ENCODE results near the gene NFASC.

NFASC gene

DNA sequence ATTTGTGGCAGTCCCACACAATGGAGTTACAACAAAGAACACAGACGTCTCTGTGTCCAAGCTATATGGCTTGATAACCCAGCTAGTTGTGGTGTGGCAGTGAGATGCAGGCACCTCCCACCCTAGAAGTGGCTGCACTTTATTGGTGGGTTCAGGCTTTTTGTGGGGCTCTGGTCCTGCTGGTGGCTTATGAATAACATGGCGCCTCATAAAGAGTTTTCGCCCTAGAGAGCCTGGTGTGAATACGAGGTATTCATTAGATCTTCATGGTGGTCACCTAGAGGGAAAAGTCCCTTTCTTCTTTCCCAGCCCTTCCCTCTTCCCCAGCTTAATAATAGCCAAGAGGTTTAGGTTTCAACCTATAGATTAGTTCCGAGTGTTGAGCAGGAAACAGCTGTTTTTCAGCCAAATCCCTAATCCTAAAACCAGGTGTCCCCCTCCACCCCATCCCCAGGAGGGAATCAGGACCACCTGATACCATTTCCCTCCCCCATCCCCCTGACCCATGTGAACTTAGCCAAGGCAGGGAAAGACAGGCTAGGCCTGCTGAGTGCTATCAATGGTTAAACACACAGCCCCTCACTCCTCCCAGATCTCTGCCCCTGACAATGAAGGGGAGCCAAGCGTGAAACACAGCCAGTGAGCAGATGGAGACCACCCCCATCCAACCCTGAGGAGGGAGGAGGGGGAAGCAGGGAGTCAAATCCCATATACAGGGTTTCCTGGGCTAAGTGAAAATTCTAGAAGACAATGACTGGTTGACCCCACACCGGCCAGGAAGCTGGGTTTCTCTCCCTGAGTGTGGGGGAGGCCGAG is 58.2 kb downstream of the NFASC start:
- DNase-seq (ENCODE audit: low read depth), result no peak

- no peak for DNase-seq (ENCODE audit: low read depth)
These were observed 59.0 kb downstream of the NFASC start for GRCh38 chr1:204929487-204930154.

DNA sequence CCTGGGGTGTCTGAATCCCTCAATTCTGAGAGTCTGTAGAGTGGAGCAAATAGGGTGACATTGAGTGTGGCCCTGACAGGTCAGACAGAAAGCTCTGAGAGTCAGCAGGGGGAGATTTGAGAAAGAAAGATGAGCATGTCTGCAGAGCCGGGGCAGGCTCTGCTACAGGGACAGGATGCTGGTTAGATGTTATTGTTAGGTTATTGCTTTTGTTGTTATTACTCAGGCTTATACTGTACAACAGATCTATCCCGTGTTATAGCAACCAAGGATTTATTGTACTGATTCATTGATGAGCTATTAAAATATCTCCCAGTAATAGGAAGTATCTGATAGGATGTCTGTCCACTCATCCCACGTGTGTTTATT is 59.5 kb downstream of the NFASC start:
- no peak for DNase-seq (ENCODE audit: low read depth)

DNA sequence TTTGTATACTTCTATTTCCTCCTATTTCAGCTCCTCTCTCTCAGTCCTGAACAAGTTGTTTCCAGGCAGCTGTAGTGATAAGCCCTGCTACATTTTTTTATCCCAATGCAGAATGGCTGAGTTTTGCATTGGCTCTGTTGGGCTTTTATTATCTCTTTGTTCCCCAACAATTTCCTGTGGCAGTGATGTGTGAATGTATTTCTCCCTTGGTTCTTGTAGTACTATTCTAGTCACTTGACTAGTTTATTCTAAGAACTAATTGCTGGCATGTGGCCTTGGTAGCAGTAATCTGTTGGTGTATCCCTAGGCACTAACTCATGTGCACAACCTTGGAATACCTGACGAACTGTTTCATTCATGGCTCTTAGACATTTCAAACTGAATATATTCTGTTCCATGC is 60.7 kb downstream of the NFASC start:
- DNase-seq (ENCODE audit: low read depth), result no peak

GRCh38 chr1:204931768-204932572 is 61.3 kb downstream of the NFASC start:
- DNase-seq (ENCODE audit: low read depth), result no peak

GRCh38 chr1:204932573-204932909 is 61.9 kb downstream of the NFASC start:
- no peak for DNase-seq (ENCODE audit: low read depth)

- no peak for DNase-seq (ENCODE audit: low read depth)
These were observed 64.5 kb downstream of the NFASC start for GRCh38 chr1:204935155-204935554.

DNA sequence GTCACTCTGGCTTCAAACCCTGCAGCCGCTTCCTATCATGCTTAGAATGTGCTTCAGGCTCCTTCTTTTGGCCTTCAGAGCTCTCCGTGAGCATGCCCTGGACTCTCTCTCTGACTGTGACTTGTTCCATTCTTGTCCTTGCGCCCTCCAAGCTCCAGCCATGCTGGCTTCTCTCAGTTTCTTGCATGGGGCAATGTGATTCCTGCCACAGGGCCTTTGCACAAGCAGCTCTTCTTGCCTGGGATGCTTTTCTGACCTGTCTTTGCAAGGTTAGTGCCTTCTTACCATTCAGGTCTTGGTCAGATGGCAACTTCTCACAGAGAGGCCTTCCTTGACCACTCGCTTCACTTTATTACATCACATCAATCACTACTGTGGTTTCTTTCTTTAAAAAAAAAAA is 66.1 kb downstream of the NFASC start:
- DNase-seq (ENCODE audit: low read depth), result no peak

DNA sequence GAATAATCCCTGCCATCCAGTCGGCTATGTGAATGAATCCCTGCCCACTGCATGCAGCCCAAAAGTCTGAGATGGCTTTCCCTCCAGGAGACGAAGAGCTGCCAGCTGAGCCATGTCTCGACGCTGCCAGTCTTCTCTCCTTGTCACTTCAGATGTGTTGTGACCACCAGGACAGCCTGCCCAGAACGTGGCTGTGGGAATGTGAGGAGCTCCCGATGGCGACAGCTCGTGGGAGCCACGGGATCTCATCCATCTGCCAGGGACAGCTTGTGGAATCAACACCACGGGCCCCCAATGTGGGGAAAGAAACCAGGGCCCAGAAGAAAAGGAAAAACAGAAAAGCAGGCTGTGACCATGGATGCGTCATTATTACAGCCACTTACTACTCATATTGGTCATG is 67.2 kb downstream of the NFASC start:
- no peak for DNase-seq (ENCODE audit: low read depth)

DNA sequence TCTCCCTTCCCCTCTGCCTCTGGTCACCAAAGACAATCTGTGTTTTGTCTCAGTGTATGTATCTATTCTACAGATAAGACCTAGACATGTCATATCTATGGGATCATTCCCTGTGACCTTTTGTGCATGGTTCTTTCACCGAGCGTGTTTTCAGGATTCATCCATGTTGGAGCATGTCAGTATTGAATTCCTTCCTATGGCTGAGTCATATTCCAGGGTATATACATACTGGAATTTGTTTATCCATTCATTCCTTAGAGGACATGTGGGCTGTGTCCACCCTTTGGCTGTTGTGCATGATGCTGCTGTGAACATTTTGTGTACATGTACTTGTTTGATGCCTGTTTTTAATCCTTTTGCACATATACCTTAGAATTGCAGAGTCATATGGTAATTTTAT is 69.9 kb downstream of the NFASC start:
- no peak for DNase-seq (ENCODE audit: low read depth)

DNA sequence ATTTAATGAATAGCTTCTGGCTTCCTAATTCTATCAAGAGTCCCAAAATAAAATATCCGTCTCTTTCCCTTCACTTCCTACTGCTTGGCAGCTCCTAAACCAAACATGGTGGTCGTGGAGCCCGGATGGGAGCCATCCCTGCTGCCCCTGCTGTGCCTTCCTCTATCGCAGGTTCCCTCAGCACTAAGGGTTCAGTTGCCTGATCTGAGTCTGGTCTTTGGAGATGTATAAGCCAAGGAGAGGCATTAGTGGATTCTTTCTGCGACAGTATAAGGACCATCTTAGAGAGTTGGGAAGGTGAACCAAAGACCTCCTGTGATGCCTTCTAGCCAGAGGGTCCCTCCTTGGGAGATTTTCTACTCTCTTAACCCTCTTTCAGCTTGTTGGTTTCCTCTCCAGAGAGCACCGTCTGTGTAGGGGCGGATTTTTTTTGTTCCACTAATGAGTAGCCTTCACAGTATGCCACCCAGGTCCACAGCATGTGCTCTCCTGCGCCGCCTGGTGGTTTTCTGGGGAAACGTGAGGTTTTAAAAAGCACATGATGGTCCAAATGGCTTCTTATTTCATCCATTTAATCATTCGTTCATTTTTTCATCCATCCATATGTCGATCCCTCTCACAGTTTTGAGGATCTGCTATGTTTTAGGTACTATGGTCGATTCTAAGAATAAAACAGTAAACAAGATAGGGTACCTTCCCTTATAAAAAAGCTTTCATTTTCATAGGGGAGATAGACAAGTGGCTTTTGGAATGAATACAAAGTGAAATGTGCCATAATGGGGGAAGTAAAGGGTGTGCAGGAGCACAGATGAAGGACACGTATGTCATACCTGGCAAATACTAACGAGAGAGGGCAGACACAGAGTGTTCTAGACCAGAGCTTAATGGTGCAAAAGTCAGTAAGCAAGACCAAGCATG is 71.0 kb downstream of the NFASC start:
- DNase-seq (ENCODE audit: low read depth), result no peak

- no peak for DNase-seq (ENCODE audit: low read depth)
These were observed 72.8 kb downstream of the NFASC start for GRCh38 chr1:204943495-204943894.

DNA sequence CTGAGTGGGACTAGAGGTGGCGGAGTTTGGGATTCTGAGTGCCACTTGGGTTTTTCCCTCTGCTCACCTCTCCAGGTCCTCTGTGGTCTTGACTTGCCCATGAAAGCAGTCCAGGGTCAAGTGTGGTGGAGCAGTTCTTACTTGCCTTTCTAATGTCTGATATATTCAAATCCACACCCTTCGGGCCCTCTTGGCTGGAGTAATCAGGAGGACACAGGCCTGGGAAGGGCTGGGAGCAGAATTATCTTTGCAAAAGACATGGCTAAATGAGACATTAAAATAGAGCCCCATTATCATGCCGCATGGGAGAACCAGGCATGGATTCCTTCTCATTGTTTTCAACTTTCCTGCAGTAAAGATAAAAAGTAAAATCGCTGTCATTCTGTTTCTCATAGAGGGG is 74.0 kb downstream of the NFASC start:
- DNase-seq (ENCODE audit: low read depth), result no peak

DNA sequence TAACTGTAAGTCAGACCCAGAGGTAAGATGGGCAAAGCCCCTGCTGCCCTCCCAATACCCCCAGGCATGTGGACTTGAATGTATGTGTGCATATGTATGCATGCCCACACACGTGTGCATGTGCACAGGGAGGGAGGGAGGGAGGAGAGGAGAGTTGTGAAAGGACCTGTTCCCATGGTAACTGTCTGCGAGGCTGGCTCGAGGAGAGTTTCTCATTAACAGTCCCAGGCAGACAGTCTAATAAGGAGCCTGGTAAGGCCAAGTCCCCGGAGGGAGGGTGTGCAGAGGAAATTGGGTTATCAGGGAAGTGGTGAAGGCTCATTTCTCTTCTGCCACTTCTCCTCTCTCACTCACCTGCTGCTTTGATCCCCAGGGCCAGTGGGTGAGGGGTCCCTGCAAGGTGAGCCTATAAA is 74.9 kb downstream of the NFASC start:
- DNase-seq (ENCODE audit: low read depth), result no peak

- no peak for DNase-seq (ENCODE audit: low read depth)
These were observed 76.0 kb downstream of the NFASC start for GRCh38 chr1:204946640-204947039.

GRCh38 chr1:204947338-204947737 is 76.7 kb downstream of the NFASC start:
- no peak for DNase-seq (ENCODE audit: low read depth)

- DNase-seq (ENCODE audit: low read depth), result no peak
These were observed 77.1 kb downstream of the NFASC start for GRCh38 chr1:204947747-204948146.

- DNase-seq (ENCODE audit: low read depth), result no peak
These were observed 79.8 kb downstream of the NFASC start for GRCh38 chr1:204950353-204951001.

GRCh38 chr1:204958317-204959307 is 88.0 kb downstream of the NFASC start:
- DNase-seq (ENCODE audit: low read depth), result no peak

GRCh38 chr1:204959374-204959773 is 88.7 kb downstream of the NFASC start:
- DNase-seq (ENCODE audit: low read depth), result no peak
